Measurements from ENCODE around the gene MAGEF1.
"Not testable (repeated sequence)": the region's sequence is repeated elsewhere in the genome, so short reads cannot be mapped to it uniquely, and the experiment has no call there.

DNA sequence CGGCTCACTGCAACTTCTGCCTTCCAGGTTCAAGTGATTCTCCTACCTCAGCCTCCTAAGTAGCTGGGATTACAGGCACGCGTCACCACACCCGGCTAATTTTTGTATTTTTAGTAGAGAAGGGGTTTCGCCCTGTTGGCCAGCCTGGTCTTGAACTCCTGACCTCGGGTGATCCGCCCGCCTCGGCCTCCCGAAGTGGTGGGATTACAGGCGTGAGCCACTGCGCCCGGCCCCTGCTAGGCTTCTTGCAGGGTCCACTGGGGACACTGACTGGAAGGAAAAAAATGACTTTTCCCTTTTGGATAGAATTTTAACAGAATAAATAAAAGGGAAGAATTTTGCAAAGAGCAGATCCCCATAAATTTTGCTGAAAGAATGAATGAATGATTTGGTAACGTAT lies 17.3 kb upstream of the MAGEF1 start:
- TF ChIP-seq ZNF592 (IDR thresholded peaks at IDR 0.05); CTCF (IDR thresholded peaks at IDR 0.05 in 2 of 3, conservative IDR thresholded peaks at IDR 0.05 in 1 of 3; ENCODE audit: control insufficient read depth in 2 of 3, extremely low read depth in 1 of 3, insufficient read depth in 1 of 3, low read depth in 3 of 3, low read length in 3 of 3); NR2C2 (IDR thresholded peaks at IDR 0.05; ENCODE audit: borderline replicate concordance, control insufficient read depth, insufficient read length, low read depth); POLR2AphosphoS5 (IDR thresholded peaks at IDR 0.05; ENCODE audit: low read length); POLR2A (IDR thresholded peaks at IDR 0.05; ENCODE audit: low read depth, low read length); CHD1 (IDR thresholded peaks at IDR 0.05; ENCODE audit: low read depth, low read length); ZNF274 (IDR thresholded peaks at IDR 0.05; ENCODE audit: insufficient read depth, insufficient read length); EZH2 (IDR thresholded peaks at IDR 0.05; ENCODE audit: borderline replicate concordance, control insufficient read depth, low read depth, low read length); FOXM1 (IDR thresholded peaks at IDR 0.05; ENCODE audit: low read depth, low read length): not testable (repeated sequence)
- TF ChIP-seq, protein P1, sequence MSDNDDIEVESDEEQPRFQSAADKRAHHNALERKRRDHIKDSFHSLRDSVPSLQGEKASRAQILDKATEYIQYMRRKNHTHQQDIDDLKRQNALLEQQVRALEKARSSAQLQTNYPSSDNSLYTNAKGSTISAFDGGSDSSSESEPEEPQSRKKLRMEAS (IDR thresholded peaks at IDR 0.05; ENCODE audit: low read depth, low read length): not testable (repeated sequence)
- TF ChIP-seq, protein P2, sequence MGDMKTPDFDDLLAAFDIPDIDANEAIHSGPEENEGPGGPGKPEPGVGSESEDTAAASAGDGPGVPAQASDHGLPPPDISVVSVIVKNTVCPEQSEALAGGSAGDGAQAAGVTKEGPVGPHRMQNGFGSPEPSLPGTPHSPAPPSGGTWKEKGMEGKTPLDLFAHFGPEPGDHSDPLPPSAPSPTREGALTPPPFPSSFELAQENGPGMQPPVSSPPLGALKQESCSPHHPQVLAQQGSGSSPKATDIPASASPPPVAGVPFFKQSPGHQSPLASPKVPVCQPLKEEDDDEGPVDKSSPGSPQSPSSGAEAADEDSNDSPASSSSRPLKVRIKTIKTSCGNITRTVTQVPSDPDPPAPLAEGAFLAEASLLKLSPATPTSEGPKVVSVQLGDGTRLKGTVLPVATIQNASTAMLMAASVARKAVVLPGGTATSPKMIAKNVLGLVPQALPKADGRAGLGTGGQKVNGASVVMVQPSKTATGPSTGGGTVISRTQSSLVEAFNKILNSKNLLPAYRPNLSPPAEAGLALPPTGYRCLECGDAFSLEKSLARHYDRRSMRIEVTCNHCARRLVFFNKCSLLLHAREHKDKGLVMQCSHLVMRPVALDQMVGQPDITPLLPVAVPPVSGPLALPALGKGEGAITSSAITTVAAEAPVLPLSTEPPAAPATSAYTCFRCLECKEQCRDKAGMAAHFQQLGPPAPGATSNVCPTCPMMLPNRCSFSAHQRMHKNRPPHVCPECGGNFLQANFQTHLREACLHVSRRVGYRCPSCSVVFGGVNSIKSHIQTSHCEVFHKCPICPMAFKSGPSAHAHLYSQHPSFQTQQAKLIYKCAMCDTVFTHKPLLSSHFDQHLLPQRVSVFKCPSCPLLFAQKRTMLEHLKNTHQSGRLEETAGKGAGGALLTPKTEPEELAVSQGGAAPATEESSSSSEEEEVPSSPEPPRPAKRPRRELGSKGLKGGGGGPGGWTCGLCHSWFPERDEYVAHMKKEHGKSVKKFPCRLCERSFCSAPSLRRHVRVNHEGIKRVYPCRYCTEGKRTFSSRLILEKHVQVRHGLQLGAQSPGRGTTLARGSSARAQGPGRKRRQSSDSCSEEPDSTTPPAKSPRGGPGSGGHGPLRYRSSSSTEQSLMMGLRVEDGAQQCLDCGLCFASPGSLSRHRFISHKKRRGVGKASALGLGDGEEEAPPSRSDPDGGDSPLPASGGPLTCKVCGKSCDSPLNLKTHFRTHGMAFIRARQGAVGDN (IDR thresholded peaks at IDR 0.05): not testable (repeated sequence)

Measured in GM12878 (cell line).